H1 (cell line): Measurements from ENCODE around the gene KCNK4. TPM values are rescaled to one million over a fixed set of nuclear protein-coding genes. Genes with fewer than 3 reads are reported as not detected.

ENCODE experiments used
- RFX5 ChIP-seq: IDR thresholded peaks from 2 replicates; pipeline ENCODE4 v1.6.1; 2011; ENCODE audit warnings: low read depth, low read length, improper control_type of control experiment, borderline replicate concordance
- polyA plus RNA-seq, 7 experiments: library from polyadenylated mRNA; depleted of rRNA in 3 of 7; stranded (reverse) in 5 of 7; unstranded in 2 of 7; fragments of >200 nt in 5 of 7; fragments of 200-250 nt in 2 of 7; gene quantifications; 1 replicate in 5 of 7; 2 replicates in 1 of 7; 4 replicates in 1 of 7; pipeline versions ENCODE4 v1.2.1 to v1.2.3, GENCODE V29; 2011 to 2013; ENCODE audit warnings: missing spikeins in 2 of 7, mixed read lengths in 2 of 7
- total RNA-seq: library from RNA; stranded (reverse); fragmentation: NEBNext Ultra II Directional; extraction: Animal tissue kit (Norgen Biotek cat#: 25700); gene quantifications from 2 replicates; pipeline ENCODE4 v1.2.1, GENCODE V29; 2021

Gene KCNK4
- total and polyA plus RNA-seq, 2 of the 8 experiments (the other 6 are each of a cell fraction or from before 2014, with no cell fraction given): 0.19 TPM; not detected in 1

DNA sequence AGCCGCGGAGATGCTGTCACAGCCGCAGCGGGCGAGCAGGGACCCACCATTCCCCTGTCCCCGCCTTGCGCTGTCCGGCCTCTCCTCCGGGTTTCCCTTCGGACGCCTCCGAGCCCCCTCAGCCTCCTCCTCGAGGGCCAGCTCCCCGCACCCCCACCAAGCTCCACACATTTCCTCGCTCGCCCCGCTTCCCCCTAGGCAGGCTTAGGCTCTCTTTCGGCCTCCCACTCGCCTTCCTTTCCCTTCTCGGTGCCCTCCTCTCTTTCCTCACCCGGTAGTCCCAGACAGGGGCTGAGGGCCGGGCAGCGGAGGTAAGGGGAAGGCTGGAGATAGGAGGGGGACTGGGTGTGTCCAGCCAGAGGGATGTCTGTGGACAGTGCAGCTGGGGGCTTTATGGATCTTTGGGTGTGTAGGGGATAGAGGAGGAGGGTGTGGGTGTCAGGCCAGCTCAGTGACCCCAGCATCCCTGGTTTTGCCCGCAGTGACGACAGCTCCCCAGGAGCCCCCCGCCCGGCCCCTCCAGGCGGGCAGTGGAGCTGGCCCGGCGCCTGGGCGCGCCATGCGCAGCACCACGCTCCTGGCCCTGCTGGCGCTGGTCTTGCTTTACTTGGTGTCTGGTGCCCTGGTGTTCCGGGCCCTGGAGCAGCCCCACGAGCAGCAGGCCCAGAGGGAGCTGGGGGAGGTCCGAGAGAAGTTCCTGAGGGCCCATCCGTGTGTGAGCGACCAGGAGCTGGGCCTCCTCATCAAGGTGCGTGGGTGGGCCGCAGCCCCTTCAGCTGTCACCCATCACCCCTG, 1.6 kb downstream of the KCNK4 start (continued):
- TF ChIP-seq RFX5: no peak
- TF ChIP-seq, all 59 proteins: peak for 4
